C4-2B (cell line): Measurements from ENCODE around the gene RNASE7.
"Not testable (repeated sequence)": the region's sequence is repeated elsewhere in the genome, so short reads cannot be mapped to it uniquely, and the experiment has no call there.

Experiments used
- ZFX ChIP-seq: fragments of 450-650 bp; IDR thresholded peaks from 2 replicates; pipeline ENCODE4 v1.6.1; 2017
- TF ChIP-seq, protein P1 (sequence below): fragments of 450-650 bp; conservative IDR thresholded peaks from 2 replicates; pipeline ENCODE4 v1.5.1; 2017; ENCODE audit warnings: mild to moderate bottlenecking

DNA sequence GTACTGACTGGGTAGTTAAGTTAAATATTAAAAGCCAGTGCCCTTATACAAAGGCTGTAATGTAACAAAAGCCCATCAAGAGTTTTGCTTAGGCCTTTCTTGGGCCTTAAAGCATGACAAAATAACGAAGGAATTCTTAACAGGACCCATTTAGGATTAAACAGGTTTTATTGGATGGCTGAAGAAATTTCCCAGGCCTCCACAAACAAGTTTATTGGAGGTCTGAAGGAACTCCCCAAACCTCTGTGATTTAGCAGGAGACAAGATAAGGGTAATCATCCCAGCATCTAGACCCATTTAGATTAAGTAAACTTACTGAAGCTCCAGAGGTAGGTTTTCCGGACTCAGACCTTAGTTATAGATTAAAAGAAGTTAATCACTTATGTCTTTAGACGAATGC, 32.4 kb upstream of the RNASE7 start:
- TF ChIP-seq, protein P1, sequence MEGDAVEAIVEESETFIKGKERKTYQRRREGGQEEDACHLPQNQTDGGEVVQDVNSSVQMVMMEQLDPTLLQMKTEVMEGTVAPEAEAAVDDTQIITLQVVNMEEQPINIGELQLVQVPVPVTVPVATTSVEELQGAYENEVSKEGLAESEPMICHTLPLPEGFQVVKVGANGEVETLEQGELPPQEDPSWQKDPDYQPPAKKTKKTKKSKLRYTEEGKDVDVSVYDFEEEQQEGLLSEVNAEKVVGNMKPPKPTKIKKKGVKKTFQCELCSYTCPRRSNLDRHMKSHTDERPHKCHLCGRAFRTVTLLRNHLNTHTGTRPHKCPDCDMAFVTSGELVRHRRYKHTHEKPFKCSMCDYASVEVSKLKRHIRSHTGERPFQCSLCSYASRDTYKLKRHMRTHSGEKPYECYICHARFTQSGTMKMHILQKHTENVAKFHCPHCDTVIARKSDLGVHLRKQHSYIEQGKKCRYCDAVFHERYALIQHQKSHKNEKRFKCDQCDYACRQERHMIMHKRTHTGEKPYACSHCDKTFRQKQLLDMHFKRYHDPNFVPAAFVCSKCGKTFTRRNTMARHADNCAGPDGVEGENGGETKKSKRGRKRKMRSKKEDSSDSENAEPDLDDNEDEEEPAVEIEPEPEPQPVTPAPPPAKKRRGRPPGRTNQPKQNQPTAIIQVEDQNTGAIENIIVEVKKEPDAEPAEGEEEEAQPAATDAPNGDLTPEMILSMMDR = not testable (repeated sequence)
- TF ChIP-seq ZFX = not testable (repeated sequence)
